Breast epithelium (tissue), 4 donors: ENCODE data around the gene ZNF688. TPM values are rescaled to one million over a fixed set of nuclear protein-coding genes. Genes with fewer than 3 reads are reported as not detected.

ENCODE experiments used
- DNase-seq, 2 donors: peaks; one replicate each; pipeline ENCODE4 v3.0.0-alpha.2; 2019; ENCODE audit warnings: low spot score in 2 of 2
- H3K27ac ChIP-seq, 2 donors: fragments of 200-600 bp; sonication (generic) in 1 of 2; one replicate each; pipeline ENCODE4 v1.5.1; 2016 to 2019; ENCODE audit warnings: mild to moderate bottlenecking in 1 of 2
- H3K27me3 ChIP-seq, 2 donors: fragments of 200-600 bp; sonication (generic) in 1 of 2; one replicate each; pipeline versions ENCODE4 v1.5.1 to v1.6.0; 2017 to 2019; ENCODE audit warnings: control low read depth in 1 of 2, mild to moderate bottlenecking in 1 of 2
- H3K36me3 ChIP-seq: fragments of 200-600 bp; one replicate; pipeline ENCODE4 v1.5.1; 2019
- H3K4me1 ChIP-seq, 2 donors: fragments of 200-600 bp; sonication (generic); one replicate each; pipeline ENCODE4 v1.5.1; 2016 to 2019; ENCODE audit warnings: control low read depth in 1 of 2
- H3K4me3 ChIP-seq, 3 donors: fragments of 200-600 bp; sonication (generic); 1 replicate in 2 of 3; 2 replicates in 1 of 3; pipeline ENCODE4 v1.5.1; 2016 to 2019; ENCODE audit warnings: mild to moderate bottlenecking in 3 of 3, moderate library complexity in 2 of 3
- H3K9me3 ChIP-seq, 2 donors: fragments of 200-600 bp; sonication (generic) in 1 of 2; one replicate each; pipeline ENCODE4 v1.5.1; 2016 to 2019; ENCODE audit warnings: control low read depth in 1 of 2
- POLR2A ChIP-seq: fragments of 450-650 bp; IDR thresholded peaks from one replicate; pipeline ENCODE4 v1.6.1; 2016; ENCODE audit warnings: antibody characterized with exemption, mild to moderate bottlenecking, moderate library complexity
- POLR2AphosphoS5 ChIP-seq, 3 donors: sonication (generic); formaldehyde crosslinking; IDR thresholded peaks; one replicate each; pipeline ENCODE4 v1.6.1; 2017; ENCODE audit warnings: antibody characterized with exemption in 3 of 3
- intact Hi-C: fragments of 100-400 bp; cut with DNase I; formaldehyde crosslinking; loops from one replicate; pipeline ENCODE4 v1.15.1; 2023; ENCODE audit warnings: low total_unique reads
- total RNA-seq, 3 donors: library from RNA; depleted of rRNA; stranded (reverse); fragments of >200 nt; gene quantifications; one replicate each; pipeline ENCODE4 v1.1.0, GENCODE V29; 2016
- TF ChIP-seq, protein P1 (sequence below), 3 donors: fragments of 450-650 bp; IDR thresholded peaks; one replicate each; pipeline ENCODE4 v1.5.1; 2016 to 2017; ENCODE audit warnings: antibody characterized with exemption in 3 of 3, mild to moderate bottlenecking in 3 of 3, moderate library complexity in 3 of 3

The ZNF688 gene
- total RNA-seq, 3 donors from 2014 or later, result 17.4 to 18.4 (median 18.4) TPM

- peaks cover 3 to 8% of the 10 kb centered on the region in 2 donors for H3K4me1 ChIP-seq
Observed at GRCh38 chr16:30566531-30566930, 5.0 kb downstream of the ZNF688 start.

DNA sequence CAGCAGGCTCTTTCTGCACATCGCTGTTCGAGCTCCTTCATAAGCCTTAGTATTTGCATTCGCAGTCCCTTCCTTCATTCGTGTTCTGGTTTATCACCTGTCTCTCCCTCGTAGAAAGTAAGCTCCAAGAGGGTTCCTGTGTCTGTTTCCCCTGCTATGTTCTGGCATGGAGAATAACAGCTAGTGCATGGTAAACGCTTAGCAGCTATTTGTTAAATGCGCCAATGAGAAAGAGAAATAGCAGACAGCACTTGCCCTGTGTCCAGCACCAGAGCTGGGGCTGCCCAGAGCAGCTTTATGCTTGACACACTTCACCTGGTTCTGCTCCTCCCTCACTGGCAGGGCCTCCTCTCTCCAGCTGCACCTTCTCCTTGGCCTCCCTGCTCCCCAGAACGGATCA, 5.5 kb downstream of the ZNF688 start:
- Histone ChIP-seq H3K4me1 (peaks cover 3 to 8% of the 10 kb centered on the region in 2 donors), H3K9me3 (no peaks in the 10 kb centered on the region)
- DNase-seq, result no peak

More at GRCh38 chr16:30566531-30566930, 5.0 kb downstream of the ZNF688 start:
- H3K9me3 ChIP-seq, result no peaks in the 10 kb centered on the region
- H3K27ac ChIP-seq, result no peak overlapping the region
- intact Hi-C loops, result no loop called here
- H3K27me3 ChIP-seq, result no peaks in the 10 kb centered on the region
- H3K4me3 ChIP-seq, result no peak overlapping the region
- TF ChIP-seq, protein P1, sequence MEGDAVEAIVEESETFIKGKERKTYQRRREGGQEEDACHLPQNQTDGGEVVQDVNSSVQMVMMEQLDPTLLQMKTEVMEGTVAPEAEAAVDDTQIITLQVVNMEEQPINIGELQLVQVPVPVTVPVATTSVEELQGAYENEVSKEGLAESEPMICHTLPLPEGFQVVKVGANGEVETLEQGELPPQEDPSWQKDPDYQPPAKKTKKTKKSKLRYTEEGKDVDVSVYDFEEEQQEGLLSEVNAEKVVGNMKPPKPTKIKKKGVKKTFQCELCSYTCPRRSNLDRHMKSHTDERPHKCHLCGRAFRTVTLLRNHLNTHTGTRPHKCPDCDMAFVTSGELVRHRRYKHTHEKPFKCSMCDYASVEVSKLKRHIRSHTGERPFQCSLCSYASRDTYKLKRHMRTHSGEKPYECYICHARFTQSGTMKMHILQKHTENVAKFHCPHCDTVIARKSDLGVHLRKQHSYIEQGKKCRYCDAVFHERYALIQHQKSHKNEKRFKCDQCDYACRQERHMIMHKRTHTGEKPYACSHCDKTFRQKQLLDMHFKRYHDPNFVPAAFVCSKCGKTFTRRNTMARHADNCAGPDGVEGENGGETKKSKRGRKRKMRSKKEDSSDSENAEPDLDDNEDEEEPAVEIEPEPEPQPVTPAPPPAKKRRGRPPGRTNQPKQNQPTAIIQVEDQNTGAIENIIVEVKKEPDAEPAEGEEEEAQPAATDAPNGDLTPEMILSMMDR (IDR thresholded peaks at IDR 0.05), result no peak
- no peak for TF ChIP-seq POLR2AphosphoS5 (IDR thresholded peaks at IDR 0.05)
- TF ChIP-seq POLR2A, result no peak
- H3K36me3 ChIP-seq, result no peaks in the 10 kb centered on the region
- DNase-seq, result no peak

DNA sequence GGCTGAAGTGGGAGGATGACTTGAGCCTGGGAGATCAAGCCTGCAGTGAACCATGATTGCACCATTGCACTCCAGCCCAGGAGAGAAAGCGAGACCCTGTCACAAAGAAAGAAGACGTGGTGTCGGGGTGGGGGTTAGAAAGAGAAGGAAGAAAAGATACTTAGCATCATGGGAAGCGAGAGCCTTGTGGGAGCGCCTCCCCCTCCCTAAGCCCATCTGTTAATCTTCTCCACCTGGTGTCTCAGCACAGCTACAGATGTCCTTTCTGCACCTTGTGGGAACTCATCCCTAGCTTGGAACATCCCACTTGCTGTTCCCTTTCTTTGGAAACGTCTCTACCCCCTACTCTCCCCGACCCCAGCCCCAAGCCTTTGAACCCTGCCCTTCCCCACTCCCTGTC, 6.0 kb downstream of the ZNF688 start:
- no peak overlapping the region for H3K27ac ChIP-seq
- peaks cover 3 to 5% of the 10 kb centered on the region in 2 donors for H3K4me1 ChIP-seq
- no peak overlapping the region for H3K4me3 ChIP-seq
- no peak for TF ChIP-seq POLR2AphosphoS5 (IDR thresholded peaks at IDR 0.05)
- TF ChIP-seq POLR2A, result no peak
- TF ChIP-seq, protein P1 (IDR thresholded peaks at IDR 0.05), result no peak
- no peaks in the 10 kb centered on the region for H3K36me3 ChIP-seq
- intact Hi-C loops, result no loop called here
- no peaks in the 10 kb centered on the region for H3K27me3 ChIP-seq
- no peaks in the 10 kb centered on the region for H3K9me3 ChIP-seq
- no peak for DNase-seq

More for the DNA sequence above, 5.5 kb downstream of the ZNF688 start:
- TF ChIP-seq, protein P1 (IDR thresholded peaks at IDR 0.05), result no peak
- no peak for TF ChIP-seq POLR2AphosphoS5 (IDR thresholded peaks at IDR 0.05)
- no peak for TF ChIP-seq POLR2A
- no peak overlapping the region for H3K4me3 ChIP-seq
- no peaks in the 10 kb centered on the region for H3K27me3 ChIP-seq
- intact Hi-C loops, result no loop called here
- H3K36me3 ChIP-seq, result no peaks in the 10 kb centered on the region
- H3K27ac ChIP-seq, result no peak overlapping the region

GRCh38 chr16:30562021-30562420, 9.5 kb downstream of the ZNF688 start:
- TF ChIP-seq, protein P1 (IDR thresholded peaks at IDR 0.05), result no peak
- TF ChIP-seq POLR2AphosphoS5 (IDR thresholded peaks at IDR 0.05), result no peak
- no peak for TF ChIP-seq POLR2A
- intact Hi-C loops, result no loop called here
- peak overlapping the region; percentile 43 to 67 (median 61) for H3K4me3 ChIP-seq
- H3K4me1 ChIP-seq, result no peaks in the 10 kb centered on the region
- peak overlapping the region in 1 of 2 donors; percentile 61 for H3K27ac ChIP-seq
- H3K9me3 ChIP-seq, result no peaks in the 10 kb centered on the region
- H3K36me3 ChIP-seq, result no peaks in the 10 kb centered on the region
- DNase-seq, result no peak
- no peaks in the 10 kb centered on the region for H3K27me3 ChIP-seq

- no peak for TF ChIP-seq POLR2A
- no peak for TF ChIP-seq POLR2AphosphoS5 (IDR thresholded peaks at IDR 0.05)
- TF ChIP-seq, protein P1 (IDR thresholded peaks at IDR 0.05), result no peak
- no peaks in the 10 kb centered on the region for H3K27me3 ChIP-seq
- H3K4me3 ChIP-seq, result peak overlapping the region; percentile 43 to 67 (median 61)
- H3K27ac ChIP-seq, result peak overlapping the region; percentile 61 to 65
- no peaks in the 10 kb centered on the region for H3K9me3 ChIP-seq
- no peak for DNase-seq
- intact Hi-C loops, result no loop called here
- H3K4me1 ChIP-seq, result no peaks in the 10 kb centered on the region
- H3K36me3 ChIP-seq, result no peaks in the 10 kb centered on the region
Observed at GRCh38 chr16:30561089-30561816, 10.3 kb downstream of the ZNF688 start.
